Thyroid gland (tissue), 4 donors: ENCODE results near the gene CABP5.

Source experiments
- CTCF ChIP-seq, 6 experiments: fragments of 200-600 bp in 3 of 6; fragments of 450-650 bp in 3 of 6; sonication (generic) in 3 of 6; IDR thresholded peaks; one replicate each; pipeline ENCODE4 v1.5.1; 2016 to 2019; ENCODE audit warnings: antibody characterized with exemption in 6 of 6, mild to moderate bottlenecking in 2 of 6, inconsistent platforms in 1 of 6, moderate library complexity in 1 of 6
- POLR2A ChIP-seq, 2 donors: fragments of 450-650 bp; IDR thresholded peaks; one replicate each; pipeline ENCODE4 v1.6.1; 2017; ENCODE audit warnings: antibody characterized with exemption in 2 of 2, mild to moderate bottlenecking in 2 of 2, moderate library complexity in 1 of 2

GRCh38 chr19:48029431-48029830 is 14.4 kb downstream of the CABP5 start:
- no peak for TF ChIP-seq CTCF (IDR thresholded peaks at IDR 0.05)
- TF ChIP-seq POLR2A (IDR thresholded peaks at IDR 0.05): no peak
